ENCODE results near the gene OR2T10. TPM values are rescaled to one million over a fixed set of nuclear protein-coding genes. Genes with fewer than 3 reads are reported as not detected.

Gene OR2T10
- total and polyA plus RNA-seq, 7 donors = not detected

Other genes starting within 250 kb of the OR2T10 start
- gene OR14C36, start 248.9 kb downstream of the OR2T10 start, total RNA-seq = not detected
- not detected for gene OR14C36, start 248.9 kb downstream of the OR2T10 start, polyA plus RNA-seq
- gene OR2T4, start 236.0 kb downstream of the OR2T10 start, total RNA-seq = not detected
- not detected for gene OR2T4, start 236.0 kb downstream of the OR2T10 start, polyA plus RNA-seq
- not detected for gene OR2T6, start 222.0 kb downstream of the OR2T10 start, total RNA-seq
- not detected for gene OR2T6, start 222.0 kb downstream of the OR2T10 start, polyA plus RNA-seq
- not detected for gene OR2T1, start 194.7 kb downstream of the OR2T10 start, total RNA-seq
- gene OR2T1, start 194.7 kb downstream of the OR2T10 start, polyA plus RNA-seq = not detected
- not detected for gene OR2T2, start 152.1 kb downstream of the OR2T10 start, total RNA-seq
- not detected for gene OR2T2, start 152.1 kb downstream of the OR2T10 start, polyA plus RNA-seq
- not detected for gene OR2T3, start 124.3 kb downstream of the OR2T10 start, total RNA-seq
- gene OR2T3, start 124.3 kb downstream of the OR2T10 start, polyA plus RNA-seq = not detected
- not detected for gene OR2T5, start 109.1 kb downstream of the OR2T10 start, total RNA-seq
- not detected for gene OR2T5, start 109.1 kb downstream of the OR2T10 start, polyA plus RNA-seq
- gene OR2G6, start 89.6 kb downstream of the OR2T10 start, total RNA-seq = not detected
- gene OR2G6, start 89.6 kb downstream of the OR2T10 start, polyA plus RNA-seq = not detected
- not detected for gene OR2T29, start 34.9 kb downstream of the OR2T10 start, total RNA-seq
- gene OR2T29, start 34.9 kb downstream of the OR2T10 start, polyA plus RNA-seq = not detected
- gene OR2T34, start 22.9 kb downstream of the OR2T10 start, total RNA-seq = not detected
- gene OR2T34, start 22.9 kb downstream of the OR2T10 start, polyA plus RNA-seq = not detected
- gene OR2T11, start 37.4 kb upstream of the OR2T10 start, total RNA-seq = not detected
- gene OR2T11, start 37.4 kb upstream of the OR2T10 start, polyA plus RNA-seq = not detected
- not detected for gene OR2T35, start 47.6 kb upstream of the OR2T10 start, total RNA-seq
- not detected for gene OR2T35, start 47.6 kb upstream of the OR2T10 start, polyA plus RNA-seq
- gene OR2T27, start 57.8 kb upstream of the OR2T10 start, total RNA-seq = not detected
- not detected for gene OR2T27, start 57.8 kb upstream of the OR2T10 start, polyA plus RNA-seq
- not detected for gene OR14I1, start 105.1 kb upstream of the OR2T10 start, total RNA-seq
- gene OR14I1, start 105.1 kb upstream of the OR2T10 start, polyA plus RNA-seq = not detected
- not detected for gene LYPD8, start 158.1 kb upstream of the OR2T10 start, total RNA-seq
- gene LYPD8, start 158.1 kb upstream of the OR2T10 start, polyA plus RNA-seq = not detected
- gene SH3BP5L, start 228.2 kb upstream of the OR2T10 start, total RNA-seq = 10 to 100 TPM; 18.6 to 27.9 (median 24.8) TPM
- 10 to 100 TPM; 21.1 to 52.7 (median 42.0) TPM for gene SH3BP5L, start 228.2 kb upstream of the OR2T10 start, polyA plus RNA-seq
- 10 to 100 TPM; 46.2 to 57.0 (median 48.8) TPM for gene ZNF672, start 240.5 kb upstream of the OR2T10 start, total RNA-seq
- gene ZNF672, start 240.5 kb upstream of the OR2T10 start, polyA plus RNA-seq = 10 to 100 TPM; 25.3 to 51.9 (median 39.5) TPM

All from psoas muscle (tissue), 7 donors.